Cardiac fibroblast (primary cell): ENCODE measurements around the gene DUSP1.

Source experiments
- DNase-seq, 2 donors: peaks; one replicate each; pipeline versions ENCODE4 v3.0.0 to v3.0.0-alpha.2; 2010; ENCODE audit warnings: low read depth in 2 of 2
- H3K4me3 ChIP-seq, 2 donors: replicated peaks in 1 of 2; 1 replicate in 1 of 2; 2 replicates in 1 of 2; pipeline ENCODE4 v1.5.1; 2011; ENCODE audit warnings: low read depth in 2 of 2, low read length in 2 of 2, mild to moderate bottlenecking in 2 of 2, moderate library complexity in 1 of 2
- CTCF ChIP-seq: IDR thresholded peaks from one replicate; pipeline ENCODE4 v1.5.1; 2011; ENCODE audit warnings: low read depth, mild to moderate bottlenecking, low read length, inconsistent platforms

Gene DUSP1

GRCh38 chr5:172770675-172771438, at the start of gene DUSP1:
DUSP1 (minus strand) TSS chr5:172771195; CDS start chr5:172770952, 243 bp downstream.
- H3K4me3 ChIP-seq = peak within 1 kb of the TSS; percentile 66 to 82
- no peak for TF ChIP-seq CTCF
- peak; percentile 99 for DNase-seq

- no peak for TF ChIP-seq CTCF
- H3K4me3 ChIP-seq = no peak overlapping the region
- DNase-seq = peak; percentile 85 to 86
Measured at GRCh38 chr5:172820046-172820767, 49.2 kb upstream of the DUSP1 start.

GRCh38 chr5:172819569-172819968, 48.6 kb upstream of the DUSP1 start:
- H3K4me3 ChIP-seq = no peak overlapping the region
- DNase-seq = no peak
- TF ChIP-seq CTCF = no peak

GRCh38 chr5:172818081-172818480, 47.1 kb upstream of the DUSP1 start:
- DNase-seq = no peak

GRCh38 chr5:172817664-172818063, 46.7 kb upstream of the DUSP1 start:
- TF ChIP-seq CTCF = no peak
- H3K4me3 ChIP-seq = no peak overlapping the region
- DNase-seq = no peak

More at GRCh38 chr5:172818081-172818480, 47.1 kb upstream of the DUSP1 start:
- H3K4me3 ChIP-seq = no peak overlapping the region
- TF ChIP-seq CTCF = no peak

GRCh38 chr5:172816925-172817562, 46.0 kb upstream of the DUSP1 start:
- TF ChIP-seq CTCF = no peak
- DNase-seq = peak; percentile 52 to 86
- H3K4me3 ChIP-seq = no peak overlapping the region
